A673 (cell line): ENCODE measurements around the gene KIAA0825. TPM values are rescaled to one million over a fixed set of nuclear protein-coding genes. Genes with fewer than 3 reads are reported as not detected.

Experiments
- BruUV-seq: library from RNA; stranded (reverse); fragments of 400-500 nt; replicated peaks from 2 replicates; lab custom pipeline; 2021; lab: Mats Ljungman, UMichigan
- CTCF ChIA-PET: fragments of 300-600 bp; sonication (Branson Sonifier 250); formaldehyde crosslinking; loops from one replicate; lab custom pipeline; 2022; ENCODE audit warnings: antibody characterized with exemption; lab: Charles Lee
- POLR2A ChIA-PET: fragments of 300-600 bp; sonication (Branson Sonifier 250); formaldehyde crosslinking; loops from one replicate; lab custom pipeline; 2022; ENCODE audit warnings: antibody characterized with exemption; ENCODE audit not compliant: low non-redundant PET; lab: Charles Lee
- DNase-seq: peaks from one replicate; pipeline ENCODE4 v3.0.0-alpha.2; 2015; ENCODE audit warnings: low spot score
- H3K27ac ChIP-seq: fragments of 200-600 bp; sonication (generic); 2 replicates; pipeline ENCODE4 v1.5.1; 2016; ENCODE audit warnings: mixed run types, low read depth, mild to moderate bottlenecking, mixed read lengths, antibody characterized with exemption, low read length; ENCODE audit not compliant: poor library complexity, severe bottlenecking
- H3K27me3 ChIP-seq: fragments of 200-600 bp; sonication (generic); replicated peaks from 2 replicates; pipeline ENCODE4 v1.6.1; 2017; ENCODE audit warnings: mixed run types, low read depth, mild to moderate bottlenecking, mixed read lengths, antibody characterized with exemption, low read length; ENCODE audit not compliant: insufficient read depth, poor library complexity
- H3K36me3 ChIP-seq: fragments of 200-600 bp; sonication (generic); 2 replicates; pipeline ENCODE4 v1.6.1; 2016; ENCODE audit warnings: mixed run types, mild to moderate bottlenecking, mixed read lengths, antibody characterized with exemption, low read length; ENCODE audit not compliant: insufficient read depth, poor library complexity, severe bottlenecking
- H3K4me1 ChIP-seq: fragments of 200-600 bp; sonication (generic); 2 replicates; pipeline ENCODE4 v1.6.1; 2017; ENCODE audit warnings: mixed run types, mild to moderate bottlenecking, mixed read lengths, antibody characterized with exemption, low read length; ENCODE audit not compliant: insufficient read depth, poor library complexity, severe bottlenecking
- H3K4me3 ChIP-seq: fragments of 200-600 bp; sonication (generic); 2 replicates; pipeline ENCODE4 v1.5.1; 2016; ENCODE audit warnings: low read depth, mixed run types, mild to moderate bottlenecking, mixed read lengths, low read length; ENCODE audit not compliant: poor library complexity, severe bottlenecking
- H3K9me3 ChIP-seq: fragments of 200-600 bp; sonication (generic); 2 replicates; pipeline ENCODE4 v1.6.1; 2016; ENCODE audit warnings: mixed run types, low read depth, mild to moderate bottlenecking, mixed read lengths, antibody characterized with exemption, low read length; ENCODE audit not compliant: poor library complexity, severe bottlenecking
- CTCF ChIP-seq: fragments of 300-800, 200-600 bp; sonication (generic); conservative IDR thresholded peaks from 2 replicates; pipeline ENCODE4 v1.5.1; 2017; ENCODE audit warnings: low read depth, mild to moderate bottlenecking, antibody characterized with exemption, low read length, moderate library complexity, mixed read lengths
- EZH2 ChIP-seq: fragments of 200-600 bp; sonication (generic); IDR thresholded peaks from 2 replicates; pipeline ENCODE4 v1.6.1; 2017; ENCODE audit warnings: borderline replicate concordance, low read depth, mild to moderate bottlenecking, mixed read lengths, antibody characterized with exemption, low read length; ENCODE audit not compliant: poor library complexity, severe bottlenecking
- intact Hi-C: fragments of 100-400 bp; cut with micrococcal nuclease; formaldehyde crosslinking; loops from one replicate; pipeline ENCODE4 v1.10.0; 2022; ENCODE audit not compliant: unreplicated experiment
- total RNA-seq: library from RNA; stranded (reverse); gene quantifications from 2 replicates; pipeline ENCODE4 v1.2.3, GENCODE V29; 2021

KIAA0825 gene
- total RNA-seq, 1 experiment from 2014 or later, result 1.2 TPM

GRCh38 chr5:94389515-94389899 is 228.9 kb downstream of the KIAA0825 start:
- POLR2A ChIA-PET, result no interaction called here
- DNase-seq, result no peak
- no peak overlapping the region for H3K4me3 ChIP-seq
- no peaks in the 10 kb centered on the region for H3K4me1 ChIP-seq
- no TSS peak for BruUV-seq
- H3K27me3 ChIP-seq, result no peaks in the 10 kb centered on the region
- H3K36me3 ChIP-seq, result no peaks in the 10 kb centered on the region
- CTCF ChIA-PET, result no interaction called here
- H3K9me3 ChIP-seq, result no peaks in the 10 kb centered on the region
- H3K27ac ChIP-seq, result no peak overlapping the region
- no peak for TF ChIP-seq EZH2
- TF ChIP-seq CTCF, result no peak
- intact Hi-C loops, result no loop called here

- no peak for TF ChIP-seq CTCF
- no peak for TF ChIP-seq EZH2
- Histone ChIP-seq H3K27ac (no peak overlapping the region), H3K9me3 (no peaks in the 10 kb centered on the region), H3K4me3 (no peak overlapping the region), H3K27me3 (no peaks in the 10 kb centered on the region), H3K4me1 (no peaks in the 10 kb centered on the region), H3K36me3 (no peaks in the 10 kb centered on the region)
- no TSS peak for BruUV-seq
- no peak for DNase-seq
- ChIA-PET POLR2A (no interaction called here), CTCF (no interaction called here)
- intact Hi-C loops, result no loop called here
Measured at GRCh38 chr5:94388773-94389514, 229.5 kb downstream of the KIAA0825 start.

GRCh38 chr5:94385767-94386166 is 232.6 kb downstream of the KIAA0825 start:
- H3K4me3 ChIP-seq, result no peak overlapping the region
- intact Hi-C loops, result no loop called here
- no peaks in the 10 kb centered on the region for H3K27me3 ChIP-seq
- H3K27ac ChIP-seq, result no peak overlapping the region
- CTCF ChIA-PET, result no interaction called here
- H3K9me3 ChIP-seq, result no peaks in the 10 kb centered on the region
- no TSS peak for BruUV-seq
- no peaks in the 10 kb centered on the region for H3K36me3 ChIP-seq
- DNase-seq, result no peak
- no peak for TF ChIP-seq CTCF
- no peak for TF ChIP-seq EZH2
- no peaks in the 10 kb centered on the region for H3K4me1 ChIP-seq
- POLR2A ChIA-PET, result no interaction called here
